Stimulated activated CD8-positive, alpha-beta memory T cell treated with anti-CD3 and anti-CD28 coated beads, Interleukin-12 subunit alpha, Interleukin-12 subunit beta, amount 100 ng/mL, for 24 hours (primary cell): Measurements from ENCODE around the gene FSD1.
A peak's percentile ranks its signal among the peaks of the same experiment; 100 is the strongest.
"Not testable (repeated sequence)": the region's sequence is repeated elsewhere in the genome, so short reads cannot be mapped to it uniquely, and the experiment has no call there.

Experiments used
- DNase-seq: peaks from one replicate; pipeline ENCODE4 v3.0.0-alpha.2; 2020; ENCODE audit errors: extremely low read depth

FSD1 gene

DNA sequence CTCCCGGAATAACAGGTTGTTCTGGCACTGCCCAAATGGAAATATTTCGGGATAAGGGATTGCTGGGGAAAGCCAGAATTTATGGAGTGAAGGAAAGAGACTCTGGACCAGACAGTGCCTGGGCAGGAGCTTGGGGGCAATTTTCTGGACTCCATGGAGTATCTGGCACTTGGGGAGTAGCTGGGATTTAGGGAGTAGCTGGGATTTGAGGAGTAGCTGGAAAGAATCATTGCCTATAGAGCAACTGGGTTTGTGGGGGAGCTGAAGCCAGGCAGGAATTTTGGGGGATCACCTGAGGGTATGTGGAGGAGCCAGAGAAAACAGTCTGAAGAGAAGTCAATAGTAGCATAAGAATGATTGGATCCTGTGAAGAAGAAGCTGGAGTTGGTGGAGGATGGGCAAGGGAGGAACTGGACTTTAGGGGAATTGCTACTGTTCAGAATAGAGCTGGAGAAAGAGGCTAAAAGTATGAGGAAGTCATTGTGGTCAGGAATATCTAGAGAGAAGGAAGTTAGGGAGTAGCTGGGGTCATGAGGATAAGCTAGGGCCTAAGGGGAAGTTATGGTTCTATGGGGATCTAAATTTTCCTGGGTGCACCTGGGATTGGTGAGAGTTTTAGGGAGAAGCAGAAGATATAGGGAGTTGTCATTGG, 14.8 kb downstream of the FSD1 start:
- no peak for DNase-seq

DNA sequence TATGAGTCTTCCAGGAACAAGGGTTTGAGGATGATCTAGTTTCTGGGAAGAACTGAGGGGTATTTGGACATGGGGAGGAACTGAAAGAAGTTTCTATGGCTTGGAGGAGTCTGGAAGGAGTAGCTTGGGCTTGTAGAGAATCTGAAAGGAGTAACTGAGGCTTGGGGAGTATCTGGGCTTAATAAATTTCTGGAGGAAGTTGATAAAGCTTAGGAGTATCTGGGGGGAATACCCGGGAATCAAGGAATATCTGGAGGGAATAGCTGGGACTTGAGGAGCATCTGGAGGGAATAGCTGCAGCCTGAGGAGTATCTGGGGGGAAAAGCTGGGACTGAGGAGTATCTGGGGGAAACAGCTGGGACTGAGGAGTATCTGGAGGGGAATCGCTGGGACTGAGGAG, 16.0 kb downstream of the FSD1 start:
- no peak for DNase-seq

DNA sequence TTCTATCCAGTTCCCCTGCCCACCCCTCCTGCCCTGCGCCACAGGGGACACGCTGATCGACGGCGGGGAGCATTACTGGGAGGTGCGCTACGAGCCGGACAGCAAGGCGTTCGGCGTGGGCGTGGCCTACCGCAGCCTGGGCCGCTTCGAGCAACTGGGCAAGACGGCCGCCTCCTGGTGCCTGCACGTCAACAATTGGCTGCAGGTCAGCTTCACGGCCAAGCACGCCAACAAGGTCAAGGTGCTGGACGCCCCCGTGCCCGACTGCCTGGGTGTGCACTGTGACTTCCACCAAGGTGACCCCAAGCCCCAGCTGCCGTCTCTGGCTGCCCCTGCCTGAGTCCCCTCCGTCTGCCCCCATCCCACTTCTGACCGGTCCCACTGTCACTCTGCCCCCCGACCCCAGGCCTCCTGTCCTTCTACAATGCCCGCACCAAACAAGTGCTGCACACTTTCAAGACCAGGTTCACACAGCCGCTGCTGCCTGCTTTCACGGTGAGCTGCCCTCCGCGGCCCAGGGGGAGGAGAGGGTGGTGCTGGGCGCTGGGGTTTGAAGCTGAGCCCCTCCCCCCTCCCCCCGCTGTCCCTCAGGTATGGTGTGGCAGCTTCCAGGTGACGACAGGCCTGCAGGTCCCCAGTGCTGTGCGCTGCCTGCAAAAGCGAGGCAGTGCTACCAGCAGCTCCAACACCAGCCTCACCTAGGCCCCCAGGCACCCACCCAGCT, 18.7 kb downstream of the FSD1 start:
- no peak for DNase-seq

DNA sequence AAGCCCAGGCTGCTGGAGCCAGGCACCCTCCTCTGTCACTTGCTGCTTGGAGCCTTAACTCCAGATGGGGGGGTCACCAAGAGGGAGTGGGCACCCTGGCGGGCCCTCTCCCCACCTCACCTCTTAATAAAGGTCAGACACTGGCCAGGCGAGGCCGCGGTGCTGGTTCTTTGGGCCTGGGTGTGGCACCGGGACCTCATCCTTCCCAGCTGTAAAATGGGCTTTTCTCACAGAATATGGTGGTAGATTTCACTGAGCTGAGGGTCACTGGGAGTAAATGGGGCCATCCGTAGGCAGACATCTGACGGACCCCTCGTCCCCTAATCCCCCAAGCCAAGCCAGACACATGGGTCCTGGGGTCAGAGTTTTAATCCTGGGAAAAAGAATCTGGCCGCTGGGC, 19.3 kb downstream of the FSD1 start:
- no peak for DNase-seq

DNA sequence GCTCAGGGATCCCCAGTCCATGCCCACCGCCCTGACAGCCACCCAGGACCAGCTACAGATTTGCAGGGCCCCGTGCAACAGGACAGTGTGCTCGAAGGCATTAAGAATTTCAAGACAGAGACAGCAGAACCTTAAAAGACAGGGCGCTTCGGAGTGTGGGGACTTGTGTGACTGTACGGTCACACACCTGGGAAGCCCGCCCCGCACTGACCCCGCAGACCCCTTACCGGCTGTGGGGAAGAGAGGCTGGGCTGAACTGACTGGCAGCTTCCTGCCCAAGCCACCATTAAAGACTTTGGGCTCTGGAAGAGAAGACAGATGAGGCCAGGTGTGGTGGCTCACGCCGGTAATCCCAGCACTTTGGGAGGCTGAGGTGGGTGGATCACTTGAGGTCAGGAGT, 19.8 kb downstream of the FSD1 start:
- no peak for DNase-seq

DNA sequence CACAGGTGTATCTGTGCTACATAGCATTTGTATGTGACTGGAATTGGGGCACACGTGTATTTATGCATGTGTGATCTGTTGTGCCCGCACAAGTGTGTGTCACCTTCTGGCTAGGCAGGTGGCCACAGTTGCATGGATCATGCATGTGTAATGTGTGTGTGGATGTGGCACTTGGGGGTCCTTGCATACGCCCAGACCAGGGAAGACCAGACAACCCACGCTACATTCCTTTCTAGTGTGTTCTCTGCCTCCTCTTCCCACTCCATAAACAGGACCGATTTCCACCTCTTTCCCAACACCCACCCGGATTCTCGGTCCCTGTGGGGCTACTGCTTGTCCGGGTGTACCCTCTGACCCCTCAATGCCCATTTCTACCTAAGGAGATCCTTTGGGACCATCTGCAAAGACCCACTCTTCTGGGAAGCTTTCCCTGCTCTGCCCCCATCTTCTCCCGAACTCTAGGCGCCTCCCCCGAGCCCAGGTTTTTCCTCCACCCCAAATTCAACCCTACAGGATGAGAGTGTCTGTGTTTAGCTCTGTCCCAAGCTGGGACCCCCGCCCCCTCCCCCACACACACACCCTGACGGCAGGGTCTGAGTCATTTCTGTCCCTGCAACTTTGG, 21.9 kb downstream of the FSD1 start:
- no peak for DNase-seq

DNA sequence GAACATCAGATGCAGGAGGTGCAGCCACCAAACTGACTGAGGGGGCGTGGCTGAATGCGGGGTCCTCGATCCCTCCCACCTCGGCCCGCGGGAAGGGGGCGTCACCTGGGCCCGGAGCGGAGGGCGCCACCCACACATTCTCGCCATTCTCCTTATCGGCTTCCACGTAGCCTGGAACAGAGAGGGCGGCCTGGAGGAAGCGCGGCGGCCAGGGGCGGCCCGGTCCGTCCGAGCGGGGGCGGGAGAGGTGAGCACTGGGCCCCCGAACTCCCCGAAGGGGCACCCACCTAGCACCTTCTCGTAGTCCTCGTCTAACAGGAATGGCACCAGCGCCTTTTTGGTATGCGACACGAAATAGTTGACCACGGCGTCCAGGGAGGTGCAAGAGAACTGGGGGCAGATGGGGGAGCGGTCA, 22.4 kb downstream of the FSD1 start:
- DNase-seq: no peak

DNA sequence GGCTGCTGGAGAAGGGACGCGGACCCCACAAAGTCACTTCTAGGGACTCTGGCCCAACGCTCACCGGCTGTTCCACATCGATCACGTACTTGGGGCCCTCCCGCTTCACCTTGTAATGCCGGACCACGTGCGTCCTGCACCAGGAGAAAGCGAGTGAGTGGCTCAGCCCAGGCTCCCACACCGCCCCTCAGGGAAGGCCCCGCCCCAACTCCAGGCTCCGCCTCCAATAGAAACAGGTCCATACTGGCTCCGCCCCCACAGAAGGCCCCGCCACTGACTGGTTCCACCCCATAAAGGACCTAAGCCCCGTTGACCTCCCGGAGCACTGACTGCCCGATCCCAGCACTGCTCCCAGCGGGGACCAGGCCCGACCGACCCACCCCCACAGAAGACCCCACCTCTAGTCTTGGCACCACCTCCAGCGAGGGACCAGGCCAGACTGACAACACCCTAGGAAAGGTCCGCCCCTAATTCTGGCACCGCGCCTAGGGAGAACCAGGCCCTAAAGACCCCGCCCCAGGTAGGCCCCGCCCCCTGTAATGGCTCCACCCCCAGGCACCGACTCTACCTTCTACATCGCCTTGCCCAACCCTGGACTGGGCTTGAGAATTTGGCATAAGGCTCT, 23.0 kb downstream of the FSD1 start:
- DNase-seq: peak; percentile 55

DNA sequence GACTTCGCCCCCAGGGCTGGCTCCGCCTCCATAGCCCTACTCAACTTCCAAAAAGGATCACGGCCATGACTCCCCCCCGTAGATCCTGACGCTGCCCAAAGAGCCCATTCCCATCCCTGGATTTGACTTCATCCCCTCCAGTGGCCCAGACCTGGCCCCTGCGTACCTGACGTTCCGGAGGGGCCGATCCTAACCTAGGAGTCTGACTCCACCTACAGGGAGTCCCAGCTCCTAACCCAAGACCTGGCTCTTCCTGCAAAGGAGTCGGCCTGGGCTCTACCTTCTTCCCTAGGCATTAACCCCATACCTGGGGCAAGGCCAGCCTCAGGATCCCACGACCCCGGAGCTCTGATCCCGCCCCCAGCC, 23.5 kb downstream of the FSD1 start:
- no peak for DNase-seq

DNA sequence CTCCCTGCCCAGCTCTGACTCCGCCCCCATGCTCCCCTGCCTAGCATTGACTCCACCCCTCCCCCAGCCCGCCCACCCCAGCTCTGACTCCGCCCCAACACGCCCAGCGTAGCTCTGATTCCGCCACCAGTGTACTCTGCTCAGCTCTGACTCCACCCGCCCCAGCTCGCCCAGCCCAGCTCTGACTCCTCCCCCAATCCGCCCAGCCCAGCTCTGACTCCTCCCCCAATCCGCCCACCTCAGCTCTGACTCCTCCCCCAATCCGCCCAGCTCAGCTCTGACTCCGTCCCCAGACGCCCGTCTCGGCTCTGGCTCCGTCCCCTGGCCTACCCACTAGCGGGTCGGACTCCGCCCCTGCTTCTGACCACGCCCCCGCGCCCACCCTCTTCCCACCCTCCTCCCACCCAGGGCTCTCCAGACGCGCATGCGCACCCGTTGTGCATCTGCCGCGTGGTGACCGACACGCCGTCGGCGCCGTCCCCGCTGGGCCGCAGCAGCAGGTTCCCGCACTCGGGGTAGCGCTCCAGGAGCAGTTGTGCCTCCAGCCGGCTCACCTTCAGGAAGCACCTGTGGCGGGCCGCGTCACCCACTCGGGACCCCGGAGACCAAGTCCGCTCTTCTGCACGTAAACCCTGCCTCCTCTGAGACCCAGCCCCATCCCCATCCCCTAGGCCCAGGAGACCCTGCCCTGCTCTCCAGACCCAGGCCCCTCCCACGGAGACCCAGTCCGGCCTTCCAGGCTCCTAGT, 24.0 kb downstream of the FSD1 start:
- DNase-seq: peak; percentile 94

DNA sequence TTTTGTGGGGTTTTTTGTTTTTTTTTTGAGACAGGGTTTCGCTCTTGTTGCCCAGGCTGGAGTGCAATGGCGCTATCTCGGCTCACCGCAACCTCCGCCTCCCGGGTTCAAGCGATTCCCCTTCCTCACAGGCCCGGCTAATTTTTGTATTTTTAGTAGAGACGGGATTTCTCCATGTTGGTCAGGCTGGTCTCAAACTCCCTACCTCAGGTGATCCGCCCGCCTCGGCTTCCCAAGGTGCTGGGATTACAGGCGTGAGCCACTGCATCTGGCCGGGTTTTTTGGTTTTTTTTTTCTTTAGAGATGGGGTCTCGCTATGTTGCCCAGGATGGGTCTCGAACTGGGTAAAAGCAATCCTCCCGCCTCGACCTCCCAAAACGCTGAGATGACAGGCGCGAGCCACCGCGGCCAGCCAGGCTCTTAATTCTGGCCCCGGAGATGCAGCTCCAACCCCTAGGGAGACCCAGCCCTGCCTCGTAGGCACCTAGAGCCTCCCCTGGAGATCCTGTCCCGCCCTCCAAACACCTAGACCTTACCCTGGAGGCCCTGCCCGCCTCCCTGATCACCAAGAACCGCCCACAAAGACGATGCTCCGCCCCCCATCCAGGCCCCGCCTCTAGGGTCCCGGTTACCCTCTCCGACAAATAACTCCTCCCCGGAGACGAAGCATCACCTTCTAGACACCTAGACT, 24.7 kb downstream of the FSD1 start:
- DNase-seq: not testable (repeated sequence)

DNA sequence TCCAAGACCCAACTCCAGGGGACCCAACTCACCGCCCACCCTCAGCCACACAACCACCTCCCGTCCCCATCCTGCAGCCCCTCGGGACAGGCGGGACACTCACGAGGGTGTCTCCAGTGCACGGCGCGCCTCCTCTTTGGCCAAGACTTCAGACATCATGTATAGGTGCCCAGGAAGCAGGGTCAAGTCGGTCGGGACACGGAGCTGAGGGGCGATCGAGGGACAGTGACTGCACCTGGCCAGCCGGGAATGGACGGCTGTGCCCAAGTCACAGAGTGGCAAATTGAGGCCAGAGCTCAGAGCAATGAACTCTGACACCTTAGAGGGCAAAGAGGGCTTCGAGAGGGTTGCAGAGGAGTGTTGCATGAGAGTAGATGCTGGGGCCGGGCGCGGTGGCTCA, 25.5 kb downstream of the FSD1 start:
- DNase-seq: no peak

DNA sequence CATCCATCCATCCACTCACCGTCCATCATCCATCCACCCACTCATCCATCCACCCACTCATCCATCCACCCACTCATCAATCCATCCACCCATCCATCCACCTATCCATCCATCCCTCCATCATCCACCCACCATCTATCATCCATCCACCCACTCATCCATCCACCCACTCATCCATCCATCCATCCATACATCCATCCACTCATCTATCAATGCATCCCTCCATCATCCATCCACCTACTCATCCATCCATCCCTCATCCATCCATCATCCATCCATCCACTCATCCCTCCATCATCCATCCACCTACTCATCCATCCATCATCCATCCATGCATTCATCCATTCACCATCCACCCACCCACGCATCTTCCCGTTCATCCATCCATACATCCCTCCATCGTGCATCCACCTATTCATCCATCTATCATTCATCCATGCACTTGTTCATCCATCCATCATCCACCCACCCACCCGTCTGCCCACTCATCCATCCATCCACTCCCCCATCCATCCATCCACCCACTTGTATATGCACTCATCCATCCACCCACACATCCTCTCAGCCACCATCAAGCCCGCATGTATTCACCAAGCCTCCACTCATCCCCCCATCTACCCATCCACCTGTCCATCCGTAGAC, 30.7 kb downstream of the FSD1 start:
- DNase-seq: no peak

DNA sequence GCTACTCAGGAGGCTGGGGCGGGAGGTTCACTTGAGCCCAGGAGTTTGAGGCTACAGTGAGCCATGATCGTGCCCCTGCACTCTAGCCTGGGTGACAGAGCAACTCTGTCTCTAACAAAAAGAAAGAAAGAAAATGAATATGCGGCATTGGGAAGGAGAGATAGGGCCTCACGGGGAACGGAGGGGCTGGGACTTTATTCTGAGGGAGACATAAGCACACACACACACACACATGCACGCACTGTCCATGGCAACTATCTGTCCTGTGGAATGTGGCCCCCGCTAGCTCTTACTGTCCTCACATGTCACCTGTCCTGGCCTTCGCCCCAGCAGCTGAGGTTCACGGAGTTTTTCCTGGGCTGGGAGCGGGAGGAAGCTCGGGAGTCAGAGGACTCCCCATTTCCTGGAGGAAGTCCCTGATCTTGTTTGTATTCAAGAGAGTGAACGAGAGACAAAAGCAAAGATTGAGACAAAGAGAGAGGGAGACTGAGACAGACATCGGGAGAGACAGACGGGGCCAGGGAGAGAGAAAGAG, 33.6 kb downstream of the FSD1 start:
- no peak for DNase-seq

DNA sequence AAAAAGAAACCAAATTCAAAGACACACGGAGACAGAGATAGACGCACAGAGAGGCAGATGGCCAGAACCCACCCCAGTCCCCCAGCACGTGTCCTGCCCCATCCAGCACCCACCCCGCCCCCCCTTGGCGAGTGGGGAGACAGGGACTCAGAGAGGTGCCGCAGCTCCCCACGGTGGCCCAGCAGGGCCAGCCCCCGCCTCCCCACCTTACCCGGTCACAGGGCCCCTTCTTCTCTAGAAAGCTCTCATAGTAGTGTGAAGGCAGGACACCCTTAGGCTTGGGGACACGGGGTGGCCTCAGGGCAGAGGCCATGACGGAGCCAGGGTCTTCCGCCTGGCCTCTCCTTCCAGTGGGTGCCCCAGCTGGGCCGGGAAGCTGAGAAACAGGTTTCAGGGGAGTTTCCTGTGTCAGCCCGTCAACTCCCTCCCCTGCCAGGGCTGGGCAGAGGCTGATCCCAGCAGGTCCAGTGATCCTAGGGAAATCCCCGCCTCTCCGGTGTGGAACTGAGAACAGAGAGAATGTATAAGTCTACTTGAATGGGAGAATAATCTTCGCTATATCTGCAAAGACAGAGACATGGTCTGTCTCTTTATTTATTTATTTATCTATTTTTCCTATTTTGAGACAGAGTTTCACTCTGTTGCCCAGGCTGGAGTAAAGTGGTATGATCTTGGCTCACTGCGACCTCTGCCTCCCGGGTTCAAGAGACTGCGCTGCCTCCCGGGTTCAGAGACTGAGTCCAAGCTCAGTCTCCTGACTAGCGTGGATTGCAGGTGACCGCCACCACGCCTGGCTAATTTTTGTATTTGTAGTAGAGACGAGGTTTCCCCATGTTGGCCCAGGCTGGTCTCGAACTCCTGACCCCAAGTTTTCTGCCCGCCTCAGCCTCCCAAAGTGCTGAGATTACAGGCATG, 34.3 kb downstream of the FSD1 start, which contains the start of gene STAP2:
Gene STAP2, minus strand, starts transcription at position 387 of the 915 bp plus-strand sequence. Its CDS starts 74 bp downstream, at position 313.
- no peak for DNase-seq

DNA sequence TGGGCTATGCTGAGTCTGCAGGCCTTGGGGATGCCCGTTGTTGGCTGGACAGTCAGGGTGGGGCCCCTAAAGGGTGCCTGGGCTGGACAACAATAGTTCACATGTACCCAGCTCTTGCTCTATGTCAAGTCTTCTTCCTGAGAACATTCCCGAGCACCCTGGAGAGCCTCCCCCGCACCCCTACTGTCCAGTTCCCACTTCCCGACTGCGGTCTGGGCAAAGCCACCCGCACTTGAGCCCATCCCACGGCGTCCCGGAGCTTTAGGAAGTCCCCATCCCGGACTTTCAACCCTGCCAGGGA, 37.9 kb downstream of the FSD1 start:
- DNase-seq: no peak

DNA sequence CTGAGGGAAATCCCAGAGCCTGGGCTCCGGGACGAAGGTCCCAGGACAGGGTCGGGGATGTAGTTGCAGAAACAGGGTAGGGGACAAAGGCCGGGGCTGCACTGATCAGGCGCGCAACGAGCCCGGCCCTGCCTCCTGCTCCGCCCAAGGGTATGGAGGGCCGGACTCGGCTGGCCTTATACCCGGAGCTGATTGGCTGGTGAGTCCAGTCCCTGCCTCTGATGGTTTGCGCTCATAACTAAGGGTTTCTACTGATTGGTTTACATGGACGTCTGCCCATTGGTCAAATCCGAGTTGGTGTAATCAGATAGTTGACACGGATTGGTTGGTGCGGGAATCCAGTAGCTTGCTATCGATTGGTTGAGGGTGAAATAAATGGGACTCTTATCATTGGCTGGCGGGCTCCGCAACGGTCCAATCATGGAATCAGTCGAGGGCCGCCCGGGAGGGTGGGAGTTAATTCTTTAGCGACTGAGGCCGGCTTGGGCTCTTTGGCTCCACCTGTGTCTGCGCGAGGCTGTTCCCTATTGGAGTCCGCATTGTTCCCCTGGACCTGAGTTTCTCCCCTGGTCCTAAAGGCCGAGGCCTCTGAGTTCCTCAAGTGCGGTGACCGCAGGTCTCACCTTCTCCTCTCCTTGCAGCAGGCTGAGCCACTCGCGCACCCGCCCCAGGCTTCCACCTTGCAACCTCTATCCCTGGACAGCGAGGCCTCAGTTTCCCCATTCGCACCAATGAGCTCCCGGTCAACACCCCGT, 38.4 kb downstream of the FSD1 start:
- DNase-seq: peak; percentile 80

DNA sequence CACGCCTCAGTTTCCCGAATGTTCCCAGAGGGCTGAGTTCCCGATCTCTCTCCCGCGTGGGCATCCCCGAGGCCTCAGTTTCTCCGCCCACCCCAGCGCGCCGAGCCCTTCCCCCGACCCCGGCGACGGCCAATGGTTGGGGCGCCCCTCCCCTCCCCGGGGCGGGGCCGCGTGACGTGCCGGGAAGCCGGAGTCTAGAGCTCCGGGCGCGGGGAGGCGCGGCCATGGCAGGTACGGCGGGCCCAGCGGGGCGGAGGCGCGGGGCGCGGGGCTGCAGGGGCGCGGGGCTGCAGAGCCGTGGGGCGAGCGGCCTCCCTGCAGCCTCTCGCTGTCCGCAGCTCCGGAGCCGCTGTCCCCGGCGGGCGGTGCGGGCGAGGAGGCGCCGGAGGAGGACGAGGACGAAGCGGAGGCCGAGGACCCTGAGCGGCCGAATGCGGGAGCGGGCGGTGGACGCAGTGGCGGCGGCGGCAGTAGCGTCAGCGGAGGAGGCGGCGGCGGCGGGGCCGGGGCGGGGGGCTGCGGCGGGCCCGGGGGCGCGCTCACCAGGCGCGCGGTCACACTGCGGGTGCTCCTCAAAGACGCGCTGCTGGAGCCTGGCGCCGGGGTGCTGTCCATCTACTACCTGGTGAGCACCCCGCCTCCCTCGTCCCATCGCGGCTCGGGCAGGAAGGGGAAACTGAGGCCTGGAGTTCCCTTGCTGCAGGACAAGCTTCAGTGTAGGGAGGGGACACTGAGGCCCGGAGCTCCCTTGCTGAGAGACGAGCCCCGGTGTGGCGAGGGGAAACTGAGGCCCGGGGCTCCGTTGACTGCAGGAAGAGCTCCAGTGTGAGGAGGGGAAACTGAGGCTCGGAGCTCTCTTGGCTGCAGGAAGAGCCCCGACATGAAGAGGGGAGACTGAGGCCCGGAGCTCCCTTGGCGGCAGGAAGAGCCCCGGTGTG, 39.2 kb downstream of the FSD1 start, which contains the start of gene MPND:
Gene MPND, plus strand, starts transcription at position 193 of the 938 bp plus-strand sequence. Its CDS starts 32 bp downstream, at position 225.
- DNase-seq: peak; percentile 90
